Measurements from ENCODE around the gene FGF14. TPM values are rescaled to one million over a fixed set of nuclear protein-coding genes. Genes with fewer than 3 reads are reported as not detected.

Gene FGF14
- total RNA-seq, 2 experiments from 2014 or later: not detected

DNA sequence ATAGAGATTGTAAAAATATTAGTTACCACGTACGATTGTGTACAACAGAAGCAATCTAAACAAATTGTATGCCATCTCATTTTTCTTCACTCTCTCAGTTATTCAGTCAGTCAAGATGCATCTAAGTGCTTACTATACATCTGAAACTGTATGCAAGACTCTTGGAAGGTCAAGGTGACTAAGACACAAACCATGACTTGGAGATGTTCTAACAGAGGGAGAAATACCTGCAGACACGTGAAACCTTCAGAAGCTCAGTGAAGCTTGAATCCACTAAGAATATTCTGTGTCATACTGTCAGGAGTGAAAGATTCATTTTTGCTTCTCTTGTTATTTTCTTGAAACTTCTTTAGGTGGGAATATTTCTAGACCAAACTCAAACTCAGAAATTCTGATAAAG is 584.0 kb downstream of the FGF14 start:
- no peaks in the 10 kb centered on the region for H4K20me1 ChIP-seq (ENCODE audit: insufficient read depth, low read length)
- H2AFZ ChIP-seq (ENCODE audit: low read length): no peak overlapping the region
- H3K27ac ChIP-seq (ENCODE audit: low read depth, low read length, poor library complexity, severe bottlenecking): no peak overlapping the region
- H3K9me2 ChIP-seq (ENCODE audit: insufficient read depth, low read length): no peaks in the 10 kb centered on the region
- TF ChIP-seq EZH2phosphoT487 (IDR thresholded peaks at IDR 0.05; ENCODE audit: borderline replicate concordance, low read depth, low read length): no peak
- TF ChIP-seq, protein P1, sequence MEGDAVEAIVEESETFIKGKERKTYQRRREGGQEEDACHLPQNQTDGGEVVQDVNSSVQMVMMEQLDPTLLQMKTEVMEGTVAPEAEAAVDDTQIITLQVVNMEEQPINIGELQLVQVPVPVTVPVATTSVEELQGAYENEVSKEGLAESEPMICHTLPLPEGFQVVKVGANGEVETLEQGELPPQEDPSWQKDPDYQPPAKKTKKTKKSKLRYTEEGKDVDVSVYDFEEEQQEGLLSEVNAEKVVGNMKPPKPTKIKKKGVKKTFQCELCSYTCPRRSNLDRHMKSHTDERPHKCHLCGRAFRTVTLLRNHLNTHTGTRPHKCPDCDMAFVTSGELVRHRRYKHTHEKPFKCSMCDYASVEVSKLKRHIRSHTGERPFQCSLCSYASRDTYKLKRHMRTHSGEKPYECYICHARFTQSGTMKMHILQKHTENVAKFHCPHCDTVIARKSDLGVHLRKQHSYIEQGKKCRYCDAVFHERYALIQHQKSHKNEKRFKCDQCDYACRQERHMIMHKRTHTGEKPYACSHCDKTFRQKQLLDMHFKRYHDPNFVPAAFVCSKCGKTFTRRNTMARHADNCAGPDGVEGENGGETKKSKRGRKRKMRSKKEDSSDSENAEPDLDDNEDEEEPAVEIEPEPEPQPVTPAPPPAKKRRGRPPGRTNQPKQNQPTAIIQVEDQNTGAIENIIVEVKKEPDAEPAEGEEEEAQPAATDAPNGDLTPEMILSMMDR (conservative IDR thresholded peaks at IDR 0.05; ENCODE audit: low read length): no peak
- POLR2A ChIA-PET: no interaction called here
- no peaks in the 10 kb centered on the region for H3K9me3 ChIP-seq (ENCODE audit: low read length)
- no peaks in the 10 kb centered on the region for H3K4me1 ChIP-seq (ENCODE audit: insufficient read depth, low read length, poor library complexity, severe bottlenecking)
- H3K36me3 ChIP-seq (ENCODE audit: insufficient read depth, low read length): no peaks in the 10 kb centered on the region
- intact Hi-C loops (cut with micrococcal nuclease; ENCODE audit: unreplicated experiment): no loop called here
- no peak for DNase-seq (ENCODE audit: low spot score)
- H3K79me2 ChIP-seq (ENCODE audit: insufficient read depth, low read depth, low read length): no peaks in the 10 kb centered on the region
- CTCF ChIA-PET (ENCODE audit: unreplicated experiment): no interaction called here
- no peak overlapping the region for H3K4me2 ChIP-seq (ENCODE audit: low read length)
- BruUV-seq (replicated peaks): no TSS peak
- H3K4me3 ChIP-seq (ENCODE audit: low read depth, low read length, poor library complexity, severe bottlenecking): no peak overlapping the region

DNA sequence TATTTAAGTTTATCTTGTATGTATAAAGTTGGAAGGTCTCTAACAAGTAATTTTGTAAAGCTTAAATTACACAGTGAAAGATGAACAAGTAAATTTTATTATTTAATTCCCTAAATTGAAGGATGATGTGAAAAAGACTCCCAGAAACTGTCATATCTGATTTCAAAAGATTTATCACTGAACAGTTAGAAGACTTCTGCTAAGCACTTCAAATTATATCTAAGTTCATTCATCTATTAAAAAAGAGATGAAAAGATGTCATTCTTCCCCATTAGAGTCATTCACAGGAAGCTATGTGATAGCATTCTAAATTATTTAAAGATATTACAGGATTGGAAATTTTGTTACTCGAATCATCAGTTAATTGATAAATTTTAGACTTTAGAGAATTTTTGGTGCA is 590.0 kb downstream of the FGF14 start:
- no peaks in the 10 kb centered on the region for H4K20me1 ChIP-seq (ENCODE audit: insufficient read depth, low read length)
- no peaks in the 10 kb centered on the region for H3K9me2 ChIP-seq (ENCODE audit: insufficient read depth, low read length)
- H3K79me2 ChIP-seq (ENCODE audit: insufficient read depth, low read depth, low read length): no peaks in the 10 kb centered on the region
- no peaks in the 10 kb centered on the region for H3K36me3 ChIP-seq (ENCODE audit: insufficient read depth, low read length)
- no peaks in the 10 kb centered on the region for H3K4me1 ChIP-seq (ENCODE audit: insufficient read depth, low read length, poor library complexity, severe bottlenecking)
- CTCF ChIA-PET (ENCODE audit: unreplicated experiment): no interaction called here
- DNase-seq (ENCODE audit: low spot score): no peak
- intact Hi-C loops (cut with micrococcal nuclease; ENCODE audit: unreplicated experiment): no loop called here
- H3K27ac ChIP-seq (ENCODE audit: low read depth, low read length, poor library complexity, severe bottlenecking): no peak overlapping the region
- no peaks in the 10 kb centered on the region for H3K9me3 ChIP-seq (ENCODE audit: low read length)
- no peak overlapping the region for H3K4me2 ChIP-seq (ENCODE audit: low read length)
- no peak overlapping the region for H3K4me3 ChIP-seq (ENCODE audit: low read depth, low read length, poor library complexity, severe bottlenecking)
- POLR2A ChIA-PET: no interaction called here
- TF ChIP-seq, protein P1 (conservative IDR thresholded peaks at IDR 0.05; ENCODE audit: low read length): no peak
- no peak for TF ChIP-seq EZH2phosphoT487 (IDR thresholded peaks at IDR 0.05; ENCODE audit: borderline replicate concordance, low read depth, low read length)
- no peak overlapping the region for H2AFZ ChIP-seq (ENCODE audit: low read length)
- BruUV-seq (replicated peaks): no TSS peak

DNA sequence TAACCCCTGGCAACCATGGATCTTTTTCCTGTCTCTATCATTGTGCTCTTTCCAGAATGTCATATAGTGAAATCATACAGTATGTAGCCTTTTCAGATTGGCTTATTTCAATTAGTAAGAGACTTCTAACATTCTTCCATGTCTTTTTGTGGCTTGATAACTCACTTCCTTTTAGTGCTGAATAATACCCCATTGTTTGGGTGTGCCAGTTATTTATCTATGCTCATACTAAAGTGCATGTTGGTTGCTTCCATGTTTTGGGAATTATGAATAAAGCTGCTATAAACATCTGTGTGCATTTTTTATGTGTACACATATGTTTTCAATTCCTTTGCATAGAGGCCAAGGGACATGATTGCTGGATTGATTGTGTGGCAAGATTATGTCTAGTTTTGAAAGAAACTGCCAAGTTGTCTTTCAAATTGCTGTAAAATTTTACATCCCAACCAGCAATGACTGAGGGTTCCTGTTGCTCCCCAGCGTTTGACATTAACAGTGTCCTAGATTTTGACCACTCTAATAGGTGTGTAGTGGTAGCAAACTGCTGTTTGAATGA is 590.5 kb downstream of the FGF14 start:
- Histone ChIP-seq H2AFZ (ENCODE audit: low read length) (no peak overlapping the region), H3K27ac (ENCODE audit: low read depth, low read length, poor library complexity, severe bottlenecking) (no peak overlapping the region), H3K36me3 (ENCODE audit: insufficient read depth, low read length) (no peaks in the 10 kb centered on the region), H3K4me1 (ENCODE audit: insufficient read depth, low read length, poor library complexity, severe bottlenecking) (no peaks in the 10 kb centered on the region), H4K20me1 (ENCODE audit: insufficient read depth, low read length) (no peaks in the 10 kb centered on the region), H3K9me2 (ENCODE audit: insufficient read depth, low read length) (no peaks in the 10 kb centered on the region), H3K9me3 (ENCODE audit: low read length) (no peaks in the 10 kb centered on the region), H3K4me3 (ENCODE audit: low read depth, low read length, poor library complexity, severe bottlenecking) (no peak overlapping the region), H3K79me2 (ENCODE audit: insufficient read depth, low read depth, low read length) (no peaks in the 10 kb centered on the region), H3K4me2 (ENCODE audit: low read length) (no peak overlapping the region)
- DNase-seq (ENCODE audit: low spot score): no peak
- ChIA-PET CTCF (ENCODE audit: unreplicated experiment) (no interaction called here), POLR2A (no interaction called here)
- BruUV-seq (replicated peaks): no TSS peak
- intact Hi-C loops (cut with micrococcal nuclease; ENCODE audit: unreplicated experiment): no loop called here
- TF ChIP-seq, protein P1 (conservative IDR thresholded peaks at IDR 0.05; ENCODE audit: low read length): no peak
- no peak for TF ChIP-seq EZH2phosphoT487 (IDR thresholded peaks at IDR 0.05; ENCODE audit: borderline replicate concordance, low read depth, low read length)
